Endometrial microvascular endothelial cells (primary cell): ENCODE results near the gene THEMIS. TPM values are rescaled to one million over a fixed set of nuclear protein-coding genes. Genes with fewer than 3 reads are reported as not detected.

Experiments
- in situ Hi-C: cut with HindIII; loops from 2 replicates; pipeline ENCODE4 v1.10.0; 2017; ENCODE audit warnings: low sequenced_read_pairs, low pct_unique_long_range_greater_than_20kb; ENCODE audit errors: inconsistent ontology term
- total RNA-seq: library from RNA; depleted of rRNA; stranded (reverse); fragments of >200 nt; gene quantifications from one replicate; pipeline ENCODE4 v1.2.3, GENCODE V29; 2015; ENCODE audit errors: inconsistent ontology term

Gene THEMIS
- total RNA-seq, 1 donor from 2014 or later, result not detected

GRCh38 chr6:127768223-127768622 is 132.6 kb downstream of the THEMIS start:
- in situ Hi-C loops, result no loop called here

- in situ Hi-C loops, result no loop called here
Observed at GRCh38 chr6:127765949-127766348, 134.9 kb downstream of the THEMIS start.

GRCh38 chr6:127762284-127762683 is 138.6 kb downstream of the THEMIS start:
- in situ Hi-C loops, result no loop called here

GRCh38 chr6:127761084-127761483 is 139.8 kb downstream of the THEMIS start:
- in situ Hi-C loops, result no loop called here

GRCh38 chr6:127749095-127749494 is 151.8 kb downstream of the THEMIS start:
- in situ Hi-C loops, result no loop called here

- in situ Hi-C loops, result no loop called here
Observed at GRCh38 chr6:127748290-127748689, 152.6 kb downstream of the THEMIS start.

- in situ Hi-C loops, result no loop called here
Observed at GRCh38 chr6:127738423-127738822, 162.4 kb downstream of the THEMIS start.

DNA sequence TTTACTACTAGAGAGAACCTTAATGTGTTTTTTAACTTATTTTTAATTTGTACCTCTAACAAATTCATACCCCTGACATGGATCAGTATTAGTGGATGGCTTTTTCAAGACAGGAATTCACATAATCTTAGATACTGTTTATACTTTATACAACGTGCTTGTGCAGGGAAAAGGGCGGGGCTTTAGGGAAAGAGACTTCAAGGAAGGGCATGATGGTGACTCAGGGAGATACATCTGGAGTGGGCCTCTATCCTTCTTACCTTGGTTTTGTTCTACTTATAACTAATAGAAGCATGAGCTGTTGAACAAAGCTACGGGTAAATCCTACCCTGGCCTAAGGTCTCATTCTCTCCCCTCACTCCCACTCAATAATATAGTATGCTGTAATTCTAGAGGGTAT is 163.1 kb downstream of the THEMIS start:
- in situ Hi-C loops, result no loop called here

DNA sequence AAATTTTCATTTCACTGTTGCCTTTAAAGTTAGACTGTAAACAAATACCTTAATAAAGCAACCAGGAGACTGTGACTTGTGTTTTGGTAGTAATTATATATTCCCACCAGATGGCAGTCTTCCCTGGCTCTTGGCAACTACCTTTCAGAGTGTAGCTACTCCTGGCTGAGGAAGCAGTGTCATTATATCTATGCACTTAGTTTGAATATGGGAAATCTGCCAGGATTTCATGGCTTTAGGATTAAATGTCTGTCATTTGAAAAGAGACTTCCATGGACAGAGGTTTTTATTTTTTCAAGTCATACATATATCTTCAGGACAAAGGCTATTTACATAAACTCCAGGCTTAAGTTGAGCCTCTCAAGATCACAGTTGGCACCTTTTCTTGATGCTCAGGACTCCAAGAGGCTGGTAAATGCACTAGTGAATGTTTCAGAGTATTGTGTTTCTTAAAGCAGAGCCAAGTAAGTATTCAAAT is 163.8 kb downstream of the THEMIS start:
- in situ Hi-C loops, result no loop called here

GRCh38 chr6:127732927-127733326 is 167.9 kb downstream of the THEMIS start:
- in situ Hi-C loops, result no loop called here

DNA sequence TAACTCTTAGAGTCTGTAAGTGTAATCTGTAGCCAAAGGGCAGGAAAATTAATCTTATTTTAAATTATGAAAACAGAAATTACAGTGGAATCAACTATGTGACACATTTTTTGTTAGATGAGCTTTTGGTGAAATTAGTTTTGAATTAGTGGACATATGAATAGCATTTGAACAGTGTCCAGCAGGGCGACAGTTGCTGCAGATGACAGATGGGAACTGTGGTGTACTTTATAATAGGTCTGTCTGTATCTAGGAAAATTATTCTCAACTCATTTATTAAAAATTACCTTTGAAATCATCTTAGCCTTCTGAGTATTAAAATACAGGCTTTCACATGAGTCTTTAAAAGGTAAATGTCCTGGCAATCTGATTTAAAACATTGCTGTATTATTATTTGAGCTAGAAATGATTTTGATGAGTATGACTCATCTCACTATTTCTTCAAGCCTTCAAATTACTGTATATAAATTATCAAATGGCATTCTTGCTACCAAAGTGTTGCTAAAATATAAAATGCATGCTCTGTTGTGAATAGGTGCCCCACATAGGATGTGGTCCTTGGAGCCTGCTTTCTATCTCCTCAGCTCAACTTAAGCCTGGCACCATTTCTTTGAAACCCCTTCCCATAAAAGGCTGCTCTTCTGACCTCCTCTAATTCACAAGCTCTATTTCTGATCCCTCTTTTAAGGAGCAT is 173.5 kb downstream of the THEMIS start:
- in situ Hi-C loops, result no loop called here

GRCh38 chr6:127725821-127726220 is 175.0 kb downstream of the THEMIS start:
- in situ Hi-C loops, result no loop called here

DNA sequence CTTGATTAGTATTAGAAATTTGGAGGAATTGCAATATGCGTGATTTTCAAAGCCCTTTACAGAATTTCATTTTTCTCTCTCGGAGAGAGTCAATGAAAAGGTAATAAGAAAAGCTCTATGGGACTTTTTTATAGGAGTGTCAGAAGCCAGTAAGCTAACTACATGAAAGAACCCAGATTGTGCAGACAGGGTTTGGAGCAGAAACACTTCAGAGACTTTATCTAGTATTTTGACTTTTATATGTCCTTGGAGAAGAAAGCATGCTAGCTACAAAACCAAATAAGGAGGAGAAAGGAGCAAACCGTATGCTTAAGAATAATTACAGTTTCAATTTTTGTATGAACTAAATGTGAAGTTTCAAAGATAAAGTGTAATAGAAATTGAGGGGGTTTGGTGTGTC is 182.2 kb downstream of the THEMIS start:
- in situ Hi-C loops, result no loop called here

DNA sequence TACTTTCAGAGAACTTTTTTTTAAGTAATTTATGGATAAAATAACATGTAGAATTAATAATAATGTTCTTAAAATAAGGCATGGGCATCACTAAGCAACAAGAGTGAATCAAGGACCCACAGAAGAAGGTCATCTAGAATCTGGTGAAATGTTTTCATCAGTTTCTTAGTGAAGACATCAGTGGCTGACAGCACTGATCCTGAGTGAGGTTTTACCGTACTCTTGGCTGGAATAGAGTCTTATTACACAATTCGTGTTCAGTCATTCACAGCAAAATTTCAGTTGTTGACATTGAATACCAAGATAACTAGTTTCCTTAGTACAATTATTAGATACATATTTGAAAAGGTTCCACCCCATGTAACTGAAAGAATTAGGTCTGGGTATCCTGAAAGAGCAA is 183.5 kb downstream of the THEMIS start:
- in situ Hi-C loops, result no loop called here

DNA sequence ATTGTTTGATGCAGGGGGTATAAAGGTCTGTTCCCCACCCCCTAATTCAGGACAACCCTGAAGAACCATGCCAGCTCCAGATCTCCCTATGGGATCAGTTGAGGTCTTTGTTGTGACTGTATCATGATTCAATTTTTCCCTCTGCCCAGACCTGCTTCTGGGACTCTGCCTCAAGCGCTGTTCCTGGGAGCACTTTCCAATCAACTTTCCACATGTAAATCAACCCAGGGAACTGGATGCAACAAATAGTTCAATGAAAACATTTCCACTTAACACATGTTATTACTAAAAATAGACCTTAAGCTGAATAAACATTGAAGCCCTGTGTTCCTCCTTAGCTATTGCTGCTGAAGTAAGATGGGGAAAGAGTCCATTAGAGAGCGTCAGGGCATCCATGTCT is 184.4 kb downstream of the THEMIS start:
- in situ Hi-C loops, result no loop called here

GRCh38 chr6:127710668-127711067 is 190.2 kb downstream of the THEMIS start:
- in situ Hi-C loops, result no loop called here

- in situ Hi-C loops, result no loop called here
Observed at GRCh38 chr6:127706216-127706615, 194.6 kb downstream of the THEMIS start.

GRCh38 chr6:127695108-127695507 is 205.8 kb downstream of the THEMIS start:
- in situ Hi-C loops, result no loop called here

DNA sequence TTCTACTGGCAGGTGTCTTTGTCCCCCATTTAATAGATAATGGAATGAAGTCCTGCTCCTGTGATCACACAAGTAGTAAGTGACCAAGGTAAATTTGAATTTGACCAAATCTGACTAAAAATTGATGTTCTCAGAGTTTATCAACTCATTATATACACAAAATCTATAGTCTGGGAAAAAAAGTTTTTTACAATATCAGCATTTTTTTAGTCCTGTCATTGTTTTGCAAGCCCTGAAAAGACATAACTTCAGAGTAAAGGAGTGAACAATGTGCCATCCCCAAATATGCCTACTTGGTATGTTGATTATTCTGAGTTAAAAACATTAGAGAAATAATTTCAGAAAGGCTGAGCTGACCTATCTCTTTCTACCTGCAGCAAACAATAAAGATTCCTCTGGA is 209.7 kb downstream of the THEMIS start:
- in situ Hi-C loops, result no loop called here

DNA sequence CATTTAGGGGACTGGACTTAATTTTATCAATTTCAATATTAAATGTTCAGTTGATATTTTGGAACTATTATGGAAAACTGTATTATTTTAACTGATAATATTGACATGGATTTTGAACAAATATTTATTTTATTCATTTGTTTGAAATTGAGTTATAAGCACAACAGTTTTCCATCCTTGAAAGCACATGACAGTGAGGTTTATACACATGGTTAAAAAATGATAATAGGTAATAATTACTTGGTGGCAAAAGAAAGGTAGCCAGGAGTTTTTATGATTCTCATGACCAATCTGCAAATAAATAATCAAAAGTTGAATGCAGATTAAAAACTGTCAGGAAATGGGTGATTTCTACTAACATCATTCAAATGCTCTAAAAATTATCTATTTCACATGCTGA is 210.3 kb downstream of the THEMIS start:
- in situ Hi-C loops, result no loop called here

GRCh38 chr6:127690092-127690491 is 210.8 kb downstream of the THEMIS start:
- in situ Hi-C loops, result no loop called here
